GM12873 (cell line): ENCODE data around the gene FAM118A.

Source experiments
- TF ChIP-seq, protein P1 (sequence below): IDR thresholded peaks from 2 replicates; pipeline ENCODE4 v1.5.1; 2012; ENCODE audit warnings: low read depth, mild to moderate bottlenecking, moderate library complexity, low read length, control low read depth; ENCODE audit not compliant: insufficient read depth; ENCODE audit errors: missing control alignments

The FAM118A gene

DNA sequence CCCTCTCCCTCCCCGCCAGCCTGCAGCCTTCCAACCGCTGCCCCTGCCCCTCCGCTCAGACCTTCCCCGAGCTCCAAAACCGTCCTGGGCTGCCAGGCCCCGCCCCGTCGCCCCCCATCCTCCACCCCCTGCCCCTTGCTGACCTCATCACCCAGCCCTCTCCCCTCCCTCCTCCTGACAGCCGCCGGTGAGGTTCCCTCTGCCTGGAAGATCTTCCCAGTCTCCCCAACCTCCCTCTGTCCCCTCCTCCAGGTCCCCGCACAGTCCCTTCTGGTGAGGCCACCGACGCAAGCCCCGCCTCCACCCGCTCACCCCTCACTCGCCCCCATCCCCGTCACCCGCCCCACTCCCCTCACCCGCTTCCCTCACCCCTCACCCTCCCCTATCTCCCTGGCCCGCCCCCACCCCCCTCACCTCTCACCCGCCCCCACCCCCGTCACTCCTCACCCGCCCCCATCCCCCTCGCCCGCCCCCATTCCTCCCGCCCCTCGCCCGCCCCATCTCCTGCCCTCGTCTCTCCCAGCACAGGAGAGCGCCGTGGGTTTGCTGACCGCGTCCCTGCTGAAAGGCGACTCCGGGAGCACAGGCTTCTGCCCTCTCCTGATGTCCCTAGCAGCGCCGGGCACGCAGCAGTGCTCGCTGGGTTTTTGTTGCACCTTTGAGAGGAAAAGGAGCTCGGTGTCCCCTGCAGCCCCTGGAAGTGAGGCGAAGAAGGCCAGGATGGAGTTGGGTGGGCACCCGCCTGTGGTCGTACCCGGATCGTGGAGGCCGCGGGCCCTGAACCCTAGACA, 41.4 kb upstream of the FAM118A start:
- TF ChIP-seq, protein P1, sequence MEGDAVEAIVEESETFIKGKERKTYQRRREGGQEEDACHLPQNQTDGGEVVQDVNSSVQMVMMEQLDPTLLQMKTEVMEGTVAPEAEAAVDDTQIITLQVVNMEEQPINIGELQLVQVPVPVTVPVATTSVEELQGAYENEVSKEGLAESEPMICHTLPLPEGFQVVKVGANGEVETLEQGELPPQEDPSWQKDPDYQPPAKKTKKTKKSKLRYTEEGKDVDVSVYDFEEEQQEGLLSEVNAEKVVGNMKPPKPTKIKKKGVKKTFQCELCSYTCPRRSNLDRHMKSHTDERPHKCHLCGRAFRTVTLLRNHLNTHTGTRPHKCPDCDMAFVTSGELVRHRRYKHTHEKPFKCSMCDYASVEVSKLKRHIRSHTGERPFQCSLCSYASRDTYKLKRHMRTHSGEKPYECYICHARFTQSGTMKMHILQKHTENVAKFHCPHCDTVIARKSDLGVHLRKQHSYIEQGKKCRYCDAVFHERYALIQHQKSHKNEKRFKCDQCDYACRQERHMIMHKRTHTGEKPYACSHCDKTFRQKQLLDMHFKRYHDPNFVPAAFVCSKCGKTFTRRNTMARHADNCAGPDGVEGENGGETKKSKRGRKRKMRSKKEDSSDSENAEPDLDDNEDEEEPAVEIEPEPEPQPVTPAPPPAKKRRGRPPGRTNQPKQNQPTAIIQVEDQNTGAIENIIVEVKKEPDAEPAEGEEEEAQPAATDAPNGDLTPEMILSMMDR = no peak

DNA sequence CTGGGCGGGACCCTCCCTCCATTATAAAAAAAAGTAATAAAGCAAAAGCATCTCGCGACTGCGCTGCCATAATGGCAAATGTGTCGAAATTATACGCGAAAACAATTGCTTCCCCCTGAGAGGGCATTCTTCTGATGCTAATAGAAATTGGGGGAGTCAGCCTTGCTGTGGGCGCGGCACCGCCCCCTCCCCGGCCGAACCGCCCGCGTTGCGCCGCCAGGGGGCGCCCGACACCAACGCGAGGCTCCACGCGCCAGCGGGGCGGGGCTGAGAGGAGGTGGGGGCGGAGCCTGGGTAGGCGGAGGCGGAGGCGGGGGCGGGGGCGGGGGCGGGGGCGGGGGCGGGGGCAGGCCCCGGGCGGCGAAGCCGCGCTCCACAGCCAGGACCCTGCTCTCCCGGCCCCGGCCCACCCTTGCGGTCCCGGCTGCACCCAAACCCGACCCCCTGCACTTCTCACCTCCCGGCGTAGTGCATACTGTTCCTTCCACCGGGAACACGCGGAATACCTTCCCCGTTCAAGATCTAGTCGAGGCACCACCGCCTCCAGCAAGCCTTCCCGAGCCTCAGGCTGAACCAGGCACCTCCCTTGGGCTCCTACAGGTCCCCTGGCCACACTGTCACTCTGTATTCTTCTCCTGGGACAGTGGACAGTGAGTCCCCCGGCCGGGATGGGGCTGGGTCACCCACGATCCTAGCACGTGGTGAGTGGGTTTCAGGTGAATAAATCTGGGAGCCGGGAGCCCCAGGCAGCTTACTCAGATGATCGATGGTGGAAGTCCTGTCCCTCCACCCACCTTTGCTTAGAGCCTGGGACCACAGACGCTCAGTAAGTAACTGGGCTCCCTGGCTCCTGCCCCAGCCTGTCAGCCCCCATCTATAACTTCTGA, 40.5 kb upstream of the FAM118A start:
- TF ChIP-seq, protein P1 = peak; percentile 78

DNA sequence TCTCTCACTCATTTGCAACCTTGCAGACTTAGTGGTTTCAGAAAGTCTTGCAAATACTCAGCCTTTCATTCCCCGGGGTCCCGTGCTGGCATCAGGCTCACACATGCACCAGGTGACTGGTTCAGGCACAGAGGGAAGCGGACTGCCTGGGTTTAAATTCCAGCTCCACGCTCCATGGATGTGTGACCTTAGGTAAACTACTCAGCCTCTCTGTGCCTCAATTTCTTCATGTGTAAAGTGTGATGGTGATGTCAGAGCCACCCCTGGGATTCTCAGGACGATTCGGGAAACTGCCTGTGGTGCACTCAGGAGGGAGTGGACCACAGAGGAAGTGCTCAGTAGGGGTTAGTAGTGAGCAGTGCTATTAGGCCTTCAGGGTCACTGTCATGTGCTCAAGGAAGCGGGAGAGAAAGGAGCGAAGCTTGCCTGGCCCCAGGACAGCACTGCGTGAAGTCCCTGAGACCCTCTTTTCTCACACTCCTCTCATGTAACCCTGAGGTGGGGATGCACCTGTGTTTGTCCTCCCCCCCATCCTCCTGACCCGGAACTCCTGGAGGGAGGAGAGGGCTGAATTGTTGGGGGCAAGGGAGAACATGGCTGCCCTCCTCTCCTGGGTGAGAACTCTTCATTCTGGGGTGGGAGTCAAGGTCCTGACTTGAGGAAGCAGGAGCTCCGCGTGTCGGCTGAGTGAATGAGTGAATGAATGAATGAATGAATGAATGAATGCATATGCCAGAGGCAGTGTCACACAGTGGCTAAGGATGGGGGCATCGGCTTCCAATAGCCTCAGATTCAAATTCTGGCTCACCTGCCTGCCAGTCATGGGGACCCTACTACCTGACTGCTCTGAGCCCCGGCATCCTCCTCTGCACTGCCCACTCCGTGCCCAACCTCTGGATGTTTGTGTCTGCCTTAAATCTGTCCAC, 39.4 kb upstream of the FAM118A start:
- TF ChIP-seq, protein P1 = no peak

DNA sequence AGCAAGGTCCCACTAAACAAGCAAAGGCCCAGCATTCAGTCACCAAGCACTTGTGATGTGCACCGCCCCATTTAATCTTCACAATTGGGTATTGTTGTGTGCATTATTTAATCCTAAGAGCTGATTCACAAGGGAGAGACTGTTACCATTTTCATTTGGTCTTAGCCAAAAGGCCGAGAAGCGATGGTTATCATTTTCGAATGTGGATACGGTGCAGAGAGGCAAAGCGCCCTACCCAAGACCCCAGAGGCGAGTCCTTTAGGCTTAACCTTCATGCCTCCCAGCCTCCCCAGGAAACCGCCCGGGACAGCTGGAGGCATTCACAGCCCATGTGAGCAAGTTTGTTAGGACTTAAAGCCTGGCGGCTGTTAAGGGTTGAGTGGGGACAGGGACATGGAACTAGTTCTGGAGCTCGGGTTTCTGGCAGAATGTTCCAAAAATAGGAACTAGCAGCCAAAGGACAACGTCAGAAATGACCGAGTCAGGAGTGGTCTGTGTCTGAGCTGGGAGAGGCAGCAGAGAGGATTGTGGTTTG, 38.0 kb upstream of the FAM118A start:
- TF ChIP-seq, protein P1 = no peak

DNA sequence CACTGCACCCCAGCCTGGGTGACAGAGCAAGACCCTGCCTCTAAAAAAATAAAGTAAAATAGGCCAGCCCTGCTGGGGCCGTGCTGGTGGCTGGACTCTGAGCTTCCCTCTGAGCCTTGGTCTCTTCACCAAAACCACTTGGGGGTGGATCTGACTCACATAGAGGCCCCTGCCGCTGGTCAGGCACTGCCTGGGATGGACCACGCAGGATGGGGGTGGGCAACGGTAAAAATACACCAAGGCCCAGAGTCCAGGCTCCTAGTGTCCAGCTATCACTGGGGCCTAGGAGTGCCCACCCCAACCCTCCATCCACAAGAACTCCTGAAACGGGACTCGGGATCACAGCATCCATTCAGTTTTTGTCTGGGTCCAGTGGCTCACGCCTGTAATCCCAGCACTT, 37.2 kb upstream of the FAM118A start:
- TF ChIP-seq, protein P1 = no peak

DNA sequence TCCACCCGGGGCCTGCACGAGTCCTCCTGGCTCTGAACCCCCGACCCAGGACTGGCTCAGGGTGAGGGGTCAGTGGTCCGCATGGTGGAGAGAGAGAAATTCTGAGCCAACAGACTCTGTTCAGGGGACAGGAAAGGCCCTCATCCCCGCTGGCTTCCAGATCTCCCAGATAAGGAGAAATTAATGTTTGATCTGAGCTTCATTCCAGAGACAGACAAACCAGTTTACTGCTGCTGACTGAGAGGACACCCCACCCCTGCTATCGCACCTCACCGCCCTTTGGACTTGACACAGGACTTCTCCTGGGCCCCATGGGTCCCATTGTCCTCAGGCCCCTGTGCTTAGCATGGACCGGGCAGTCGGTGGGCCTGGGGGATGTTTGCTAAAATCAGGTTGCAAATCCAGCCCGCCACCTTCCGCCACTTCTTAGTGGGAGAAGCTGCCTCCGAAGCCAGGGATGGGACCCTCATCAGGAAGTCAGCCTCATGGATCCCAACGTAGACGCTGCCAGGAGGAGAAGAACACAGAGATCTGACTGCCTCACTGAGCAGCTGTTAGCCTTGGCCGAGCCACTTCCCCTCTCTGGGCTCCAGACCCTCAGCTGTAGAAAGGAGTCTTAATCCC, 36.2 kb upstream of the FAM118A start:
- TF ChIP-seq, protein P1 = no peak
